H1 (cell line): ENCODE results near the gene LINGO4. TPM values are rescaled to one million over a fixed set of nuclear protein-coding genes. Genes with fewer than 3 reads are reported as not detected.

Experiments
- CTCF ChIA-PET: fragments of 300-600 bp; sonication (Branson Sonifier 250); formaldehyde crosslinking; loops from one replicate; lab custom pipeline; 2021; ENCODE audit not compliant: partially characterized antibody; lab: Charles Lee
- POLR2A ChIA-PET: fragments of 300-600 bp; sonication (Branson Sonifier 250); formaldehyde crosslinking; loops from one replicate; lab custom pipeline; 2021; ENCODE audit warnings: inconsistent platforms; ENCODE audit not compliant: partially characterized antibody; lab: Charles Lee
- DNase-seq, 2 experiments: peaks; one replicate each; pipeline versions ENCODE4 v3.0.0 to v3.0.0-alpha.2; 2010 to 2022; ENCODE audit warnings: low spot score in 2 of 2, low read depth in 1 of 2, mixed read lengths in 1 of 2
- FAIRE-seq: peaks from 2 replicates; lab custom pipeline; 2011; peaks lifted over from hg19 to GRCh38; lab: Jason Lieb, UNC
- H2AFZ ChIP-seq: 2 replicates; pipeline ENCODE4 v1.8.1; 2012; ENCODE audit warnings: low read length, inconsistent platforms
- H2AK5ac ChIP-seq: 2 replicates; pipeline ENCODE4 v1.6.1; 2013; ENCODE audit warnings: low read depth, low read length
- H2BK120ac ChIP-seq: replicated peaks from 2 replicates; pipeline ENCODE3; 2013; ENCODE audit warnings: low read depth, low read length, inconsistent platforms
- H2BK12ac ChIP-seq: 2 replicates; pipeline ENCODE4 v1.6.1; 2013; ENCODE audit warnings: low read depth, low read length
- H2BK15ac ChIP-seq: 2 replicates; pipeline ENCODE4 v1.6.1; 2013; ENCODE audit warnings: low read length
- H2BK20ac ChIP-seq: 2 replicates; pipeline ENCODE4 v1.6.1; 2013; ENCODE audit warnings: low read length
- H2BK5ac ChIP-seq: 2 replicates; pipeline ENCODE4 v1.6.1; 2013; ENCODE audit warnings: low read depth, low read length
- H3K14ac ChIP-seq: 2 replicates; pipeline ENCODE4 v1.6.1; 2013; ENCODE audit warnings: inconsistent platforms; ENCODE audit not compliant: insufficient read length
- H3K18ac ChIP-seq: 2 replicates; pipeline ENCODE4 v1.6.1; 2013; ENCODE audit warnings: low read length; ENCODE audit errors: extremely low read depth
- H3K23ac ChIP-seq: 2 replicates; pipeline ENCODE4 v1.6.1; 2013; ENCODE audit warnings: inconsistent platforms; ENCODE audit not compliant: insufficient read length
- H3K23me2 ChIP-seq: 2 replicates; pipeline ENCODE4 v1.6.1; 2013; ENCODE audit warnings: low read depth, low read length
- H3K27ac ChIP-seq: 2 replicates; pipeline ENCODE4 v1.6.1; 2011; ENCODE audit warnings: low read depth, low read length, inconsistent platforms
- H3K27me3 ChIP-seq, 4 experiments: replicated peaks in 1 of 4; 1 replicate in 1 of 4; 2 replicates in 3 of 4; pipeline versions ENCODE4 v1.6.1 to v1.8.1; 2011 to 2013; ENCODE audit warnings: low read length in 3 of 4, mild to moderate bottlenecking in 3 of 4, inconsistent platforms in 2 of 4, mixed read lengths in 2 of 4, moderate library complexity in 1 of 4; ENCODE audit not compliant: control insufficient read depth in 3 of 4, insufficient read depth in 3 of 4; ENCODE audit errors: extremely low read depth in 1 of 4
- H3K36me3 ChIP-seq, 4 experiments: 2 replicates each; pipeline versions ENCODE4 v1.6.1 to v1.8.1; 2011 to 2013; ENCODE audit warnings: mild to moderate bottlenecking in 4 of 4, low read length in 3 of 4, moderate library complexity in 2 of 4, control low read depth in 1 of 4, inconsistent platforms in 1 of 4; ENCODE audit not compliant: insufficient read depth in 4 of 4, control insufficient read depth in 2 of 4
- H3K4ac ChIP-seq: replicated peaks from 2 replicates; pipeline ENCODE3; 2013; ENCODE audit warnings: low read length, low read depth, mixed read lengths, inconsistent platforms; ENCODE audit not compliant: insufficient read length
- H3K4me1 ChIP-seq, 4 experiments: replicated peaks in 1 of 4; 1 replicate in 1 of 4; 2 replicates in 3 of 4; pipeline versions ENCODE4 v1.6.1 to v1.8.1; 2011 to 2013; ENCODE audit warnings: low read length in 3 of 4, inconsistent platforms in 2 of 4, mixed read lengths in 1 of 4; ENCODE audit not compliant: insufficient read depth in 4 of 4, control insufficient read depth in 3 of 4
- H3K4me2 ChIP-seq, 2 experiments: 2 replicates each; pipeline versions ENCODE4 v1.6.1 to v1.8.1; 2011 to 2013; ENCODE audit warnings: low read depth in 2 of 2, low read length in 2 of 2, control low read depth in 1 of 2, inconsistent platforms in 1 of 2, mild to moderate bottlenecking in 1 of 2; ENCODE audit not compliant: insufficient read depth in 1 of 2
- H3K4me3 ChIP-seq, 4 experiments: fragments of 200-600, 300-600 bp in 1 of 4; sonication (generic), shearing (Covaris generic), sonication (Bioruptor Twin) in 1 of 4; 2 replicates each; pipeline versions ENCODE4 v1.5.1 to v1.8.1; 2011 to 2016; ENCODE audit warnings: low read length in 4 of 4, low read depth in 3 of 4, control low read depth in 2 of 4, inconsistent platforms in 2 of 4, mild to moderate bottlenecking in 2 of 4, mixed read lengths in 1 of 4, moderate library complexity in 1 of 4; ENCODE audit not compliant: insufficient read depth in 2 of 4; ENCODE audit errors: extremely low read depth in 1 of 4
- H3K56ac ChIP-seq: replicated peaks from 2 replicates; pipeline ENCODE3; 2013; ENCODE audit warnings: low read depth, mild to moderate bottlenecking, mixed read lengths, low read length, inconsistent platforms; ENCODE audit not compliant: insufficient read length
- H3K79me1 ChIP-seq: 2 replicates; pipeline ENCODE4 v1.6.1; 2013; ENCODE audit warnings: low read depth, low read length, control low read depth
- H3K79me2 ChIP-seq, 2 experiments: 2 replicates each; pipeline versions ENCODE4 v1.6.1 to v1.8.1; 2012 to 2013; ENCODE audit warnings: low read length in 2 of 2, mild to moderate bottlenecking in 2 of 2, inconsistent platforms in 1 of 2; ENCODE audit not compliant: insufficient read depth in 2 of 2, control insufficient read depth in 1 of 2
- H3K9ac ChIP-seq, 4 experiments: replicated peaks in 1 of 4; 1 replicate in 1 of 4; 2 replicates in 3 of 4; pipeline versions ENCODE4 v1.6.1 to v1.8.1; 2011 to 2013; ENCODE audit warnings: low read depth in 3 of 4, low read length in 3 of 4, control low read depth in 2 of 4, mild to moderate bottlenecking in 2 of 4, moderate library complexity in 2 of 4, inconsistent platforms in 1 of 4; ENCODE audit errors: extremely low read depth in 1 of 4
- H3K9me3 ChIP-seq, 2 experiments: 2 replicates each; pipeline versions ENCODE4 v1.6.1 to v1.8.1; 2012 to 2013; ENCODE audit warnings: mild to moderate bottlenecking in 2 of 2, moderate library complexity in 2 of 2, control low read depth in 1 of 2, inconsistent platforms in 1 of 2, low read depth in 1 of 2, low read length in 1 of 2, mixed read lengths in 1 of 2; ENCODE audit not compliant: insufficient read depth in 2 of 2
- H4K20me1 ChIP-seq, 2 experiments: replicated peaks in 1 of 2; 2 replicates each; pipeline versions ENCODE3 to v1.8.1; 2011 to 2013; ENCODE audit warnings: inconsistent platforms in 2 of 2, low read length in 2 of 2, mild to moderate bottlenecking in 1 of 2; ENCODE audit not compliant: insufficient read depth in 2 of 2, control insufficient read depth in 1 of 2
- H4K5ac ChIP-seq: 2 replicates; pipeline ENCODE4 v1.6.1; 2013; ENCODE audit warnings: low read length, low read depth, mixed read lengths, inconsistent platforms; ENCODE audit not compliant: insufficient read length
- H4K8ac ChIP-seq: 2 replicates; pipeline ENCODE4 v1.8.0; 2013; ENCODE audit warnings: mild to moderate bottlenecking, moderate library complexity, low read length, inconsistent platforms; ENCODE audit not compliant: insufficient read depth; ENCODE audit errors: extremely low read depth
- H4K91ac ChIP-seq: replicated peaks from 2 replicates; pipeline ENCODE3; 2013; ENCODE audit warnings: low read length, mixed read lengths, inconsistent platforms; ENCODE audit not compliant: insufficient read length
- ATF2 ChIP-seq: IDR thresholded peaks from 2 replicates; pipeline ENCODE4 v1.6.1; 2012; ENCODE audit warnings: low read length, inconsistent platforms
- BACH1 ChIP-seq: IDR thresholded peaks from 2 replicates; pipeline ENCODE4 v1.6.1; 2012; ENCODE audit warnings: low read length, improper control_type of control experiment
- CEBPB ChIP-seq: IDR thresholded peaks from 2 replicates; pipeline ENCODE4 v1.6.1; 2012; ENCODE audit warnings: low read depth, low read length
- EGR1 ChIP-seq: IDR thresholded peaks from 2 replicates; pipeline ENCODE4 v1.6.1; 2011; ENCODE audit warnings: low read depth, low read length, borderline replicate concordance
- PHF8 ChIP-seq: fragments of 200-600 bp; sonication (generic); conservative IDR thresholded peaks from 2 replicates; pipeline ENCODE4 v1.7.1; 2012; ENCODE audit warnings: low read depth, mild to moderate bottlenecking, inconsistent platforms, low read length, moderate library complexity
- POLR2A ChIP-seq, 2 experiments: IDR thresholded peaks; 1 replicate in 1 of 2; 2 replicates in 1 of 2; pipeline ENCODE4 v1.6.1; 2011; ENCODE audit warnings: low read depth in 2 of 2, low read length in 2 of 2, mild to moderate bottlenecking in 2 of 2; ENCODE audit errors: control extremely low read depth in 1 of 2
- RFX5 ChIP-seq: IDR thresholded peaks from 2 replicates; pipeline ENCODE4 v1.6.1; 2011; ENCODE audit warnings: low read depth, low read length, improper control_type of control experiment, borderline replicate concordance
- SUZ12 ChIP-seq: fragments of 200-600 bp; sonication (generic); IDR thresholded peaks from 2 replicates; pipeline ENCODE4 v1.6.1; 2012; ENCODE audit warnings: mild to moderate bottlenecking, inconsistent platforms, low read length, moderate library complexity, mixed read lengths
- TAF7 ChIP-seq: optimal IDR thresholded peaks from 2 replicates; pipeline ENCODE3; 2011; ENCODE audit warnings: low read depth, mild to moderate bottlenecking, inconsistent platforms, low read length, moderate library complexity, borderline replicate concordance
- TCF12 ChIP-seq: IDR thresholded peaks from 2 replicates; pipeline ENCODE4 v1.6.1; 2011; ENCODE audit warnings: low read depth, mild to moderate bottlenecking, low read length
- USF2 ChIP-seq: IDR thresholded peaks from 2 replicates; pipeline ENCODE4 v1.6.1; 2011; ENCODE audit warnings: low read length, improper control_type of control experiment
- YY1 ChIP-seq: IDR thresholded peaks from 2 replicates; pipeline ENCODE4 v1.6.1; 2011; ENCODE audit warnings: low read depth, mild to moderate bottlenecking, low read length
- WGBS, 2 experiments: shearing (Covaris generic) in 1 of 2; methylation state at CpG; one replicate each; pipeline versions ENCODE4 v1.1.6 to v1.1.7; 2013 to 2015; ENCODE audit warnings: low lambda C conversion rate in 2 of 2, mixed read lengths in 2 of 2, inconsistent platforms in 1 of 2, low coverage in 1 of 2, missing lambda C conversion rate in 1 of 2; ENCODE audit not compliant: insufficient replicate concordance in 2 of 2, insufficient coverage in 1 of 2, insufficient read length in 1 of 2; ENCODE audit errors: extremely low coverage in 1 of 2, missing lambda C conversion rate in 1 of 2; 5-methylcytosine and 5-hydroxymethylcytosine counted together
- polyA plus RNA-seq, 7 experiments: library from polyadenylated mRNA; depleted of rRNA in 3 of 7; stranded (reverse) in 5 of 7; unstranded in 2 of 7; fragments of >200 nt in 5 of 7; fragments of 200-250 nt in 2 of 7; gene quantifications; 1 replicate in 5 of 7; 2 replicates in 1 of 7; 4 replicates in 1 of 7; pipeline versions ENCODE4 v1.2.1 to v1.2.3, GENCODE V29; 2011 to 2013; ENCODE audit warnings: missing spikeins in 2 of 7, mixed read lengths in 2 of 7
- total RNA-seq: library from RNA; stranded (reverse); fragmentation: NEBNext Ultra II Directional; extraction: Animal tissue kit (Norgen Biotek cat#: 25700); gene quantifications from 2 replicates; pipeline ENCODE4 v1.2.1, GENCODE V29; 2021

The LINGO4 gene
- total and polyA plus RNA-seq, 2 of the 8 experiments (the other 6 are each of a cell fraction or from before 2014, with no cell fraction given), result 0.03 TPM; not detected in 1

GRCh38 chr1:151777317-151777716 lies 27.9 kb downstream of the LINGO4 start:
- no peak overlapping the region for H2AK5ac ChIP-seq
- 80% methylated on average over 4 of the region's 4 CpGs; no CpG with 5 or more reads in 1 of the 2 experiments for WGBS, 2 experiments
- no peak overlapping the region for H2BK120ac ChIP-seq
- H3K36me3 ChIP-seq, result peaks cover 0 to 47% (median 13%) of the 10 kb centered on the region in 4 experiments; a peak in 6 of 8 replicates
- H2BK12ac ChIP-seq, result no peak overlapping the region
- no peak overlapping the region for H2BK20ac ChIP-seq
- H3K23ac ChIP-seq, result no peak overlapping the region
- H3K4me2 ChIP-seq, result no peak overlapping the region
- peaks cover 0 to 1% (median 0%) of the 10 kb centered on the region in 4 experiments; a peak in 1 of 7 replicates for H3K27me3 ChIP-seq
- no peak overlapping the region for H3K14ac ChIP-seq
- no peak overlapping the region for H2BK5ac ChIP-seq
- H3K18ac ChIP-seq, result no peak overlapping the region
- no peak overlapping the region for H3K27ac ChIP-seq
- H3K56ac ChIP-seq, result no peak overlapping the region
- no peak overlapping the region for H4K91ac ChIP-seq
- H3K4me3 ChIP-seq, result no peak overlapping the region
- DNase-seq (no peak), FAIRE-seq (no peak)
- H3K79me1 ChIP-seq, result no peaks in the 10 kb centered on the region
- no peak overlapping the region for H2AFZ ChIP-seq
- ChIA-PET POLR2A (interaction anchor here (0.6 to 1.4 kb wide), 3 partner anchors 22 to 147 kb away, joined by 3 read pairs; no protein-coding TSS in a partner anchor), CTCF (interaction anchor here (0.6 to 1.2 kb wide), 3 partner anchors 48 to 62 kb away, joined by 3 to 4 read pairs (median 3); no protein-coding TSS in a partner anchor)
- no peak overlapping the region for H2BK15ac ChIP-seq
- no peaks in the 10 kb centered on the region for H3K4me1 ChIP-seq
- H3K9ac ChIP-seq, result no peak overlapping the region
- no peaks in the 10 kb centered on the region for H3K23me2 ChIP-seq
- no peak overlapping the region for H3K4ac ChIP-seq
- H3K9me3 ChIP-seq, result no peaks in the 10 kb centered on the region
- H3K79me2 ChIP-seq, result no peaks in the 10 kb centered on the region
- no peaks in the 10 kb centered on the region for H4K20me1 ChIP-seq
- no peak overlapping the region for H4K5ac ChIP-seq
- no peak overlapping the region for H4K8ac ChIP-seq
- TF ChIP-seq BACH1 (no peak), POLR2A (IDR thresholded peaks at IDR 0.05; ENCODE audit: control extremely low read depth in 1 of 2, low read depth in 2 of 2, low read length in 2 of 2) (no peak), USF2 (no peak), TCF12 (no peak), TAF7 (no peak), YY1 (no peak), RFX5 (no peak), CEBPB (no peak), SUZ12 (no peak), PHF8 (no peak), ATF2 (no peak), EGR1 (no peak)
